ENCODE data around the gene NFAT5.
"Not testable (repeated sequence)": the region's sequence is repeated elsewhere in the genome, so short reads cannot be mapped to it uniquely, and the experiment has no call there.

Gene NFAT5

DNA sequence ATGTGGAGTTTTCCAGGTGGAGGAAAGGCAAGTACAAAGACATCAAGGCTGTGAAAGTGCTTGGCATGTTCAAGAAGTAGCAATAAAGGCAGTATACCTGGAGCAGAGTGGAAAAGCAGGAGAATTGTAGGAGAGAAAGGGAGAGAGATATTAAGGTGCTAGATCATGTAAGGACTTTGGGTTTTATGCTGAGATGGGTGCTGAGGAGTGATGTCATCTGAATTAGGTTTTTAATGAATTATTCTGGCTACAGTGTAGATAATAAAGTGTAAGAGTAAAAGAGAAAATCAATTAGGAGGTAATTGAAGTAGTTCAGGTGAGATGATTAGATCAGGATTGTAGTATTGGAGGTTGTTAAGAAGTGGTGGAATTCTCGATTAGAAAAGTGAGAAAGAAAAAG lies 34.0 kb downstream of the NFAT5 start:
- DNase-seq: no peak

DNA sequence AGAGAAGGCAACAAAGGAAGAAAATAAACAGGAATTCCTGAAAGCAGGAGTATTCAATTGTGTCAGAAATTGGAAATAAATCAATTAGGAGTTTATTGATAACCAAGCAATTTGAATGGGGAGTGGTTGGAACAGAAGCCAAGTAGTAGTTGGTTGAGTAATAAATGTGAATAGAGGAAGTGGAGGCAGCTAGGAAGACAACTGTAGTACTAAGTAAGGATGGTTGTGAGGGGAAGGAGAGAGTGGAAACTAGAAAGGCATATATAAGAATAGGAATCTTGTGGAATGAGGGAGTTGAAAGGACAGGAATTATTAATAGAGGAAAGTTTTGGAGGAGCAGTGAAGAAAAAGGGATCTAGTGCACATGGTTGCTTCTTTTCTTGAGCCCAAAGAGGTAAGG lies 34.4 kb downstream of the NFAT5 start:
- DNase-seq: no peak

DNA sequence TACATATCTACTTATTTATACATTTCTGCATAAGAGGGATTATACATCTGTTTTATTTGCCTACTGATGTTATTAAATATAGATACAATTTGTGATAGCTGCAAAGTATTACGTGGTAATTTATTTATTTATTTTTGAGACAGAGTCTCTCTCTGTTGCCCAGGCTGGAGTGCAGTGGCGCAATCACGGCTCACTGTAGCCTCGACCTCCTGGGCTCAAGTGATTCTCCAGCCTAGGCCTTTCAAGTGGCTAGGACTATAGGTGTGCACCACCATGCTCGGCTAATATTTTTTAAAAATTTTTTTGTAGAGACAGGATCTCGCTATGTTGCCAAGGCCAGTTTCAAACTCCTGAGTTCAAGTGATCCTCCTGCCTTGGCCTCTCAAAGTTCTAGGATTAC lies 35.5 kb downstream of the NFAT5 start:
- no peak for DNase-seq

DNA sequence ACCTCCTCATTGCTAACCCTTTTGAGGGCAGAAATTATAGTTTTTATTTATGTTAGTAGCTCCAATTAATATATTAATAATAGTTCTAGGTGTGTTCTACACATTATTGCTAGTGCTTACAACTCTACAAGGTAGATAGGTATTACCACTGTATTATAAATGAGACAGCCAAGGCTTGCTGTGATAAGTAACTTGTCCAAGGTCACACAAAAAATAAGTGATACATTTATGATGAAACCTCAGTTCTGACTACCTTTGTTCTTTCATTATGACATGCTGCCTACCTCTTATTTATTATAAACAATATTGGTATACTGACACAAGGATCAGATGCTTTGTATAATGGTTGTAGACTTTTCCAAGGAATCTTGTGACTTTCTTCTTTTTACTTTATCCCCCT lies 41.2 kb downstream of the NFAT5 start:
- no peak for DNase-seq

DNA sequence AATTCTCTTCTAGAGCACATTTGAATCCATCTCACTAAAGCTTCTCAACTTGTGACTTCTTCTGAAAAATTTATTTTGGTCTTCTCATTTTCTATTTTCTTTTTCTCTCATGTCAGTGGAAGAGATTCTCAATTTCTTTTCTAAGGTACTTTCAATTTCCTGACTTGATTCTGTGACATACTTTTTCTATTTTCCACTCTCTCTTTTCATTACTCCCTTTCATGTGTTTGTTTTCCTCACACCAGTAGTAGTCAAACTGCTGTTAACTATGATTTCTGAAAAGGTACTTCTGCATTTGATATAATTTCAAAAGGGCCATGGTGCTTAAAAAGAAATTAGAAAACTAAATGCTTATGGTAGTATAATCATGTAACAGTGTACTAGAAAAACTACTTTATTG lies 41.9 kb downstream of the NFAT5 start:
- no peak for DNase-seq

DNA sequence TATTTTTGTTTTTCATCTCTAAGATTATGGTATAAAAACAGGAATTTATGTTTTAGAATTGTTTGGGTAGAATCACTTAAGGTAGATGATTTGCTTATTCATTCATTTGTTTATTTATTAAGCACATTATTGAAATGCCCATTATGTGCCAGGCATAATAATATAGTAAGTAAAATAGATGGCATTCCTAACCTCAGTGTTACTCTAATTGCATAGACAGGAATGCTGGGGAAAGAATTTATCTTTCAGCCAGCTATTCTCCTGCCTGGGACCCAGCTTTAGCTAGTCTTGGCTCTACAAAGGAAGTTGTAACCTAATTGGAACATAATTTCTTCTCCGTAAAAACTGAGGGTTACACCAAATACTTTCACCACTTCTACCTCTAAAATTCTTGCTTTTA lies 44.6 kb downstream of the NFAT5 start:
- no peak for DNase-seq

DNA sequence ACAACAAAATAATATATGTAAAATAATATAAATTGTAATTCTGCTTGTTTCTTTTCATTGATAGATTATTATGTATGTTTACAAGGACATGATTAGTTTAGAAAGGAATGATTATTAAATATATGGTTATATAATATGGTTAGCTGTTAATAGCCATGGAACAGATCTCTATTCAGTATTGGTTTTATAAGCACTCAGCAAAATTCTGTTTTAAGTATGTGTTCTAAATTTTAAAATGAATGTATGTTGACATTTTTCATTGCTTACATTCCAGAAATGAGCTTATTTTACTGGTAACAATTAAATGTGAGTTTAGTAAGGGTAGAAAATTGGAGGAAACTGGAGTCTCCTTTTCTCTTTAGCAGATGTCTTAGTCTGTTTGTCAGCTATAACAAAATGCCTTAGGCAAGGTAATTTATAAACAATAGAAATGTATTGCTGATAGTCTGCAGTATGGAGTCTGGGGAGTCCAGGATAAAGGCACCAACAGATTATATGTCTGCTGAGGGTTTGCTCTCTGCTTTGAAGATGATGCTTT lies 45.4 kb downstream of the NFAT5 start:
- no peak for DNase-seq

DNA sequence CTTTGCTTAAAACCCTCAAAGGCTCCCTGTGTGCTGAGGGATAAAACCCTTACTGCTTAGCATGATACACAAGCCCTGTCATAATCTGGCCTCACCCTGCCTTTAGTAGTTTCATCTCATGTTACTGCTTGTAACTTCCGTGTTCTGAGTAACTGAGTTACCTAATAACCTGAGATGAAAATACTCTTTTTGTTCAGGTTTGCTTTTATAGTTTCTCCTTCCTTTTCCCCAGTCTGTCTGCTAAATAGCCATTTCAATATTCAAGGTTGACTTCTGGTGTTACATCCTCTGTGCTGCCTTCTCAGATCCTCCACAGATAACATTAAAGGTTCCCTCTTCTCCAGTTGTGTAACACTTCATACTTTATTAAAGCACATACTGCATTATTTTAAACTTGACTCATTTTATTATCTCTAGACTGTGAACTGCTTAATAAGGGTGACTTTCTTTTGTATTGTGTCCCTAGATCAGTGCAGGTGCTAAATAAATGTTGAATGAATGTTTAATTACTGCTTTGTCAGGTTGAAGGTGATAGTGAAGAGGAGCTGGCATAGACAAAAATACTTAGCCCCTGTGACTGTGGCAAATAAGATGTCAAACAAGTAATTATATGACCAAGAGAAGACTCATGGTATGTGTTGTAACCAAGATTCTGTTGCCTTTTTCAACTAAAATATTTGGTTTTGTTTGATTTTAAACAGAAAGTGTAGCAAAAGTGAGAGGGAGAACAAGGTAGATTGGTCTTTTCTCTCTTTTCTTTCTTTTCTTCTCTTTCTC lies 47.8 kb downstream of the NFAT5 start:
- no peak for DNase-seq

DNA sequence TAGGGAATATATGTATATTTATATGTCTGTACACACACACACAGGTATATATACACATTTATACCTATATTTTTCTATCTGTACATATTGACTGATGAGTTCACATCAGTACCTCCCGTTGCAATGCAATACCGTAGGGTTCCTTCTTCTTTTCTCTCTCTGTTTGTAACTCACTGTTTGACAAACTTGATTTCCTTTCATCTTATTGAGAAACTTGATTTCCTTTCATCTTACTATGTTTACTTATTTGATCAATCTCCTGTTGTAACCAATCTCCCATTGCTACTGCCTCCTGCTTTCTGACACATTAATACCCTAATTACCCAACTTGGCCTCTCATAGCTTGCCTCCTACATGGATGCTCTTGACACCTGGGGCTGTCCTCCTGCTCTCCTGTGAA lies 49.8 kb downstream of the NFAT5 start:
- DNase-seq: no peak

DNA sequence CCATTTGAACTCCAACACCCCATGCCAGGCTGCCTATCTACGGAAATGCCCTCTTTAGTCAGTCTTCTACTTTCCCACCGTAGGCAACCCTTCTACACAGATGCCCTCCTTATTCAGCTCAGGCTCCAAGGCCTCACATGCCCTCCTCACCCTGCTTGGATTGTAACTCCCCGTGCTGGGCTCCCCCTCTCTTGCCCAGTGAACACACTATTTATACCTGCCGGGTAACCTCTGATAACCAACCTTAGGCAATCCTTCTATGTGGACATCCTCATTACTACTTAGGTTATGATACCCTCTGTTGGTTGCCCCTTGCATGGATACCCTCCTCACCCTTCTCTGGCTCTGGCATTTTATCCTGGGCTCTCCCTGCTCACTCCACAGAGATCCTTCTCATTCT lies 50.3 kb downstream of the NFAT5 start:
- no peak for DNase-seq

DNA sequence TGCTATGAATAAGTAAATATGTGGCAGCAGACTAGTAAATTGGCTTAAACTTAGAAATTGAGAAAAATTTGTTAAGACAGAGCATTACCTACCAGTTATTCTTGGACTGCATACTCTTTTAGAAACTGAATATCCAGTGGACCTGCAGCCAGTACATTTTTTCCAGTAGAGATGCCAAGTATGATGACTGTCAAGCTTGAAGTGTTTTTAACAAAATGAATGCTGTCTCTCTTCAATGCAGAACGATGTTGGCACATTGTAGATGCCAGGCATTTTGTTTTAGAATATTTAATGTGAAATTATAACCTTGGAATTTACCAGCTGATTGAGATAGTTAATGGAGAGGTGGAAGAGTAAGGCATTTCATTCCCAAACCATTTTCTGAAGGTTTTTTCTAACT lies 52.5 kb downstream of the NFAT5 start:
- DNase-seq: peak; percentile 2

DNA sequence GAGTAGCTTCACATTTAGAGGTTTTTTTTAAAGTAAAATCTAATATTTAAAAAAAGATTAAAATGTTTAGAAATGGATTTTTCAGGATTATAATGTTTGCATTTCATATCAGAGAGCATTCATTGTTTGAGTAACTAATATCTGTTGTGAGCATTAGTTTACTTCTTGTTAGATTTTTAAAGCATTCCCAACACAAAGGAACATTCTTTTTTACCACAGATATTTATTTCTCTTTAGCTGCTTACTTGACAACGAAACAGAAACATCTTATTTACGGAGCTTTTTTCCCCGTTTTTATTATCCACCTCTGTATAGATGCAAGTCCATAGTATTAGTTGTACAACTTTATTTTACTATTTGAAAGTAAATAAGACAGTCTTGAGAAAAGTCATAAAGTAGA lies 53.0 kb downstream of the NFAT5 start:
- DNase-seq: no peak

DNA sequence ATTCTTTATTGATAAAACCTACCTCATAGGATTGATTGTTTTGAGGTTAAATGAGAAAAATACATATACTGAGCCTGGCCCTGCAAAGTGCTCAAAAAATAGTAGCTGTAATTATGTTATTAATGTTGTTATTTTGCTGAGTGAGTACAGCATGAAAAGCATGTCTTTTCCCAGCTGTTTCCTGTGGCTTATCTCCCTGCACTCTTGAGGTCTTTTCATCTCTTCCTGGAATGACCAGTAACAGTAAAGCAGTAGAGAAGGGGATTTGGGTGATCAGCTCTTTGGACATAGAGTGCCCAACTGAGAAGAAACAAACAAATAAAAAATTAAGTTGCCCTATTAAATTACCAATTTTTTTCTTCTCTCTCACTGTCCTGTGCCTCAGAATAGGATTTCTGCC lies 53.7 kb downstream of the NFAT5 start:
- DNase-seq: no peak

DNA sequence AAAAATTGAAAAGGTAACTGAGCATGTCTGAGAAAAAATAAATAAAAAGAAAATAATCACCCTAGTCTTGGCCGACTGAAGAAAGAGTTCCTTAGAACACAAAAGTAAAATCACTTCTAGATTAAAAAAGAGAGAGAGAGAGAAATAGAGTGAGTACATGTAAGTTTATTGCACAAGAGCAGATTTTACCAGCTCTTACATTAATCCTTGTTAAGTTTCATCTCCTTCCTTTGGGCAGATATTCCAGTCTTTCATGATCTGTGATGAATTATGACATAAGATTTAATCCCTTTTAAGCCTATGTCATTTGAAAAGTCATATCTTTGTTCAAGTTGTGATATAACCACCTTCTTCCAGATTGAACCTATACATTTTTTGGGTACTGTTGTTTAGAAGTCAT lies 54.8 kb downstream of the NFAT5 start:
- DNase-seq: no peak

DNA sequence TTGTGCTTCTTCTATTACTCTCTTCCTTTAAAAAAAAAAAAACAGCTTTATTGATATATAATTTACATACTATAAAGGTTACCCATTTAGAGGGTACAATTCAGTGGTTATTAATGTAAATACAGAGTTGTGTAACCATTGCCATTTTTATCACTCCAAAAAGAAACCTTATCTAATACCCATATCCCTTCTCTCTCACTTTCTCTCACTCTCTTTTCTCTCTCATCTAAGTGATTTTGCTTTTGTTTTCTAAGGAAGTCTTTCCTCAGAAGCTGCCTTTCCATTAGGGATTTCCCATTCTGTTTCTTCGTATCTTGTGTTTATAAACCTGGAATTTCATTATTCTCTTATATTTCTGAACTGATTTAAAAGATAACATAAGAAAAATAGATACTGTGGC lies 55.5 kb downstream of the NFAT5 start:
- DNase-seq: no peak

DNA sequence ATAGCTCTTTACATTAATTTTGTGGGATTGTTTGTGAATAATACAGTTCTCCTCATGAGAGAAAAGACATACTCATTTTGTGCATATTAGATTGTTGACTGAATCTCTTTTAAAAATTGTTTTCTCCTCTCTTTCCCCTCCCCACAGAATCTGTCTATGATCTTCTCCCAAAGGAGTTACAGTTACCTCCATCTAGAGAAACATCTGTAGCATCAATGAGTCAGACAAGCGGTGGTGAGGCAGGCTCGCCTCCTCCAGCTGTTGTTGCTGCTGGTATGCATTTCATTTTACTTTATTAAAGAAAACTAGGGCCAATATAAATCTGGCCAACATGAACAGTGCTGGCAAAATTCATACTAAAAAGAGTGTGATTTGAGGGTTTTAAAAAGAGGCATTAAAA lies 60.5 kb downstream of the NFAT5 start:
- no peak for DNase-seq

DNA sequence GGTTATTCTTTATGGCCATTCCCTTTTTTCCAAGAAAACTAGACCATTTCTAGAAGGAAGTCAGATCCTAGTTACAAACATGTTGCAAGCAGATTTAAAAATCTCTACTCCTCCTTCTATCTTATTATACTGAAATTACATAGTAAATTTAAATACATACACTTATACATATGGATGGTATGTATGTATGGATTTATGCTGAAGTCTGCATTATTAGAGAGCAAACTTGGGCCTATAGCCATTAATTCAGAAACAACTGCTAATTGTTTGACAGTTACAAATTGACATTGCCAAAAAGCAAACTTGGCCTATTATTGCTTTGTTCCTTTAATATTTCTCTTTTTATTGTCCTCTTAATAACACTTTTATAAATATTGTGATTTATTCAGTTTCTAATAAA lies 67.1 kb downstream of the NFAT5 start:
- no peak for DNase-seq

DNA sequence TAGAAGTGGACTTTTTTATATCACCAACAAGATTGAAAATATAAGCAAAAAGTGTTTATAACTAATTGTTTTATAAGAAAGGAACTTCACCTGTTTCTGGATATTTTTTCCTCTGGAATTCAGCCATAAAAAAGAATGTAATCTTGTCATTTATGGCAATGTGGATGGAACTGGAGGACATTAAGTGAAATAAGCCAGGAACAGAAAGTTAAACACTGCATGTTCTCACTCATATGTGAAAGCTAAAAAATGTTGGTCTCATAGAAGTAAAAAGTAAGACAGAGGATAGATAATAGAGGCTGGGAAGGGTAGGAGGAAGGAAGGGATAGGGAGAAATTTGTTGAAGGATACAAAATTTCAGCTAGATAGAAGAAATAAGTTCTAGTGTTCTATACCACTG lies 67.6 kb downstream of the NFAT5 start:
- no peak for DNase-seq

DNA sequence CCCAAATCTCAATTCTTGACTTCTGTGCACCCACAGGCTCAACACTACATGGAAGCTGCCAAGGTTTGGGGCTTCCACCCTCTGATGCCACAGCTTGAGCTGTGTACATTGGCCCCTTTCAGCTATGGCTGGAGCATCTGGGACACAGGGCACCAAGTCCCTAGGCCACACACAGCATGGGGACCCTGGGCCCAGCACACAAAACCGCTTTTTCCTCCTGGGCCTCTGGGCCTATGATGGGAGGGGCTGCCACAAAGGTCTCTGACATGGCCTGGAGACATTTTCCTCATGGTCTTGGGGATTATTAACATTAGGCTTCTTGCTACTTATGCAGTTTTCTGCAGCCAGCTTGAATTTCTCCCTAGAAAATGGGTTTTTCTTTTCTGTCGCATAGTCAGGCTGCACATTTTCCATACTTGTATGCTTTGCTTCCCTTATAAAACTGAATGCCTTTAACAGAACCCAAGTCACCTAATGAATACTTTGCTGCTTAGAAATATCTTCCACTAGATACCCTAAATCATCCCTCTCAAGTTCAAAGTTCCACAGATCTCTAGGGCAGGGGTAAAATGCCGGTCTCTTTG lies 70.9 kb downstream of the NFAT5 start:
- not testable (repeated sequence) for DNase-seq

DNA sequence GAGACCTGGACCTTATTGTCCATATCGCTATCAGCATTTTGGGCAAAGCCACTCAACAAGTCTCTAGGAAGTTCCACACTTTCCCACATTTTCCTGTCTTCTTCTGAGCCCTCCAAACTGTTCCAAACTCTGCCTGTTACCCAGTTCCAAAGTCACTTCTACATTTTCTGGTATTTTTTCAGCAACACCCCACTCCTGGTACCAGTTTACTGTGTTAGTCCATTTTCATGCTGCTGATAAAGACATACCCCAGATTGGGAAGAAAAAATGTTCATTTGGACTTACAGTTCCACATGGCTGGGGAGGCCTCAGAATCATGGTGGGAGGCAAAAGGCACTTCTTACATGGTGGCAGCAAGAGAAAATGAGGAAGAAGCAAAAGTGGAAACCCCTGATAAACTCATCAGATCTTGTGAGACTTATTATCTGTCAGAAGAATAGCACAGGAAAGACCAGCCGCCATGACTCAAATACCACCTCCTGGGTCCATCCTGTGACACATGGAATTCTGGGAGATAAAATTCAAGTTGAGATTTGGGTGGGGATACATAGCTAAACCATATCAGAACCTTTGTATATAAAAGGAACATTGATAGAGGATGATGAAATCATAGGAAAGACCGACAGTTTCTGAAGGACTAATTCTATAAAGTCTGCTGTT lies 71.6 kb downstream of the NFAT5 start:
- not testable (repeated sequence) for DNase-seq

DNA sequence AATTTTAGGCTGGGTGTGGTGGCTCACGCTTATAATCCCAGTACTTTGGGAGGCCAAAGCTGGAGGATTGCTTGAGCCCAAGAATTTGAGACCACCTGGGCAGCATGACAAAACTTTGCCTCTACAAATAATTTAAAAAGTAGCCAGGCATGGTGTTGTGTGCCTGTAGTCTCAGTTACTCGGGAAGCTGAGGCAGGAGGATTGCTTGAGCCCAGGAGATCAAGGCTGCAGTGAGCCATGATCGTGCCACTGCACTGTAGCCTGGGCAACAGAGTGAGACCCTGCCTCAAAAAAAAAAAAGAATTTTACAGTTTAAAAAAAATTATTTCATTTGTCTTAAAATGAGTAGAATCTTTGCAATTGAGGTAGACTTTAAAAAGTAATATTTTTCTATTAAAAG lies 78.2 kb downstream of the NFAT5 start:
- DNase-seq: not testable (repeated sequence)

DNA sequence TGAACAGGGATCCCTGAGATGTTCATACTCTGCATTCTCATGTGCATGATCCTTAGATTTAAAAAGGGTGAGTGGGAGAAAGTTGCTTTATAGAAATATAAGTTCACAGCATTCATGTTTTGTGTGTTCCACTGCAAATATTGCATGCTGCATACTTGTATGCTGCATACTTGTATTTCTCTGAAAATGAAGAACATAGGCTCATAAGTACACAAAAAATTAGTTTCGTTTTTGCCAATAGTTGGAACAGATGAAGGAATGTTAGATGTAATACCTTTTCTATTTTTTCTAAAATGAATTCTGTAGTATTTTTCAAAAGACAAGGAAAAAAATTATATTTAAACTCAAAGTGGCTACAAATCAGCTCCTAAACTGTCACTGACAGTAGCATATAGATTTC lies 79.0 kb downstream of the NFAT5 start:
- DNase-seq: no peak

DNA sequence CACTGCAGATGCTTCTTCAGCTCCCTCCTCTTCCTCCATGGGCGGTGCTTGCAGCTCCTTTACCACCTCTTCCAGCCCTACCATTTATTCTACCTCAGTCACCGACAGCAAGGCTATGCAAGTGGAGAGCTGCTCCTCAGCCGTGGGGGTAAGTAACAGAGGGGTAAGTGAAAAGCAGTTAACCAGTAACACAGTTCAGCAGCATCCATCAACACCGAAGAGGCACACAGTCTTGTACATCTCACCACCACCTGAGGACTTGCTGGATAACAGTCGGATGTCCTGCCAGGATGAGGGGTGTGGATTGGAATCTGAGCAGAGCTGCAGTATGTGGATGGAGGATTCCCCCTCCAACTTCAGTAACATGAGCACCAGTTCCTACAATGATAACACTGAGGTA lies 81.3 kb downstream of the NFAT5 start:
- DNase-seq: no peak

DNA sequence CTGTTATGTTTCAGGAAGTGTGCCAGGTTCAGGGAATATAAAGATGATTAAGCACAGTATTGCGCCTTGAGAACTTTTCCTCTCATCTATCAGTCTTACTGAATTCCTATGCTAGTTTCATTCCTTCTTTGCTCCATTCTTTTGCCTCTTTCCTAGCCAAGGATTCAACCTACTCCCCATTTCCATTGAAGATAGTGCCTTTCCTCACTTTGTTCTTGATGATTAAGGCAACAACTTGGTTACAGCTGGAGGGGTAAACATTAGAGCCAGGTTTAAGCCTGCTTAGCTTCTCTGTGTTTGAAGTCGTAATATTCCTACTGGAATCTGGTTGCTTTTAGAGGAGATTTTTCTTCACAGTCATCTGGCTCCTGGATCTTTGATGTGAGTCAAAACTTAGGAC lies 85.5 kb downstream of the NFAT5 start:
- no peak for DNase-seq
